ENCODE data around the gene INTS11.

The INTS11 gene

GRCh38 chr1:1342584-1343115 is 18.2 kb upstream of the INTS11 start:
- no peak for DNase-seq

GRCh38 chr1:1342061-1342562 is 17.7 kb upstream of the INTS11 start:
- no peak for DNase-seq

- no peak for DNase-seq
Observed at GRCh38 chr1:1341549-1342021, 17.1 kb upstream of the INTS11 start.

- DNase-seq: no peak
Observed at GRCh38 chr1:1340791-1341548, 16.5 kb upstream of the INTS11 start.

GRCh38 chr1:1340185-1340584 is 15.7 kb upstream of the INTS11 start:
- no peak for DNase-seq

GRCh38 chr1:1338278-1338677 is 13.8 kb upstream of the INTS11 start:
- no peak for DNase-seq

GRCh38 chr1:1337793-1338147 is 13.3 kb upstream of the INTS11 start:
- peak; percentile 58 for DNase-seq

- DNase-seq: no peak
Observed at GRCh38 chr1:1336931-1337792, 12.7 kb upstream of the INTS11 start.

- no peak for DNase-seq
Observed at GRCh38 chr1:1336446-1336845, 12.0 kb upstream of the INTS11 start.

GRCh38 chr1:1335792-1336248 is 11.4 kb upstream of the INTS11 start:
- no peak for DNase-seq

GRCh38 chr1:1335283-1335682 is 10.8 kb upstream of the INTS11 start:
- DNase-seq: no peak

- no peak for DNase-seq
Observed at GRCh38 chr1:1334835-1335234, 10.4 kb upstream of the INTS11 start.

GRCh38 chr1:1333551-1334241 is 9.2 kb upstream of the INTS11 start:
- no peak for DNase-seq

- DNase-seq: no peak
Observed at GRCh38 chr1:1332774-1333480, 8.5 kb upstream of the INTS11 start.

GRCh38 chr1:1332031-1332755 is 7.7 kb upstream of the INTS11 start:
- DNase-seq: no peak

GRCh38 chr1:1331068-1331965 is 6.9 kb upstream of the INTS11 start, which contains the start of gene TAS1R3:
TAS1R3 (plus strand) TSS chr1:1331280; CDS start chr1:1331346, 66 bp downstream.
- DNase-seq: no peak

- DNase-seq: no peak
Observed at GRCh38 chr1:1330366-1331067, 6.1 kb upstream of the INTS11 start.

- no peak for DNase-seq
Observed at GRCh38 chr1:1329304-1330210, 5.1 kb upstream of the INTS11 start.

GRCh38 chr1:1328254-1328653 is 3.8 kb upstream of the INTS11 start:
- no peak for DNase-seq

Data from activated T-cell treated with anti-CD3 and anti-CD28 coated beads, Interleukin-2, amount 50 U/mL, for 1 hour (primary cell).